GM12873 (cell line): ENCODE measurements around the gene LAGE3.

Source experiments
- TF ChIP-seq, protein P1 (sequence below): IDR thresholded peaks from 2 replicates; pipeline ENCODE4 v1.5.1; 2012; ENCODE audit warnings: low read depth, mild to moderate bottlenecking, moderate library complexity, low read length, control low read depth; ENCODE audit not compliant: insufficient read depth; ENCODE audit errors: missing control alignments

Gene LAGE3

DNA sequence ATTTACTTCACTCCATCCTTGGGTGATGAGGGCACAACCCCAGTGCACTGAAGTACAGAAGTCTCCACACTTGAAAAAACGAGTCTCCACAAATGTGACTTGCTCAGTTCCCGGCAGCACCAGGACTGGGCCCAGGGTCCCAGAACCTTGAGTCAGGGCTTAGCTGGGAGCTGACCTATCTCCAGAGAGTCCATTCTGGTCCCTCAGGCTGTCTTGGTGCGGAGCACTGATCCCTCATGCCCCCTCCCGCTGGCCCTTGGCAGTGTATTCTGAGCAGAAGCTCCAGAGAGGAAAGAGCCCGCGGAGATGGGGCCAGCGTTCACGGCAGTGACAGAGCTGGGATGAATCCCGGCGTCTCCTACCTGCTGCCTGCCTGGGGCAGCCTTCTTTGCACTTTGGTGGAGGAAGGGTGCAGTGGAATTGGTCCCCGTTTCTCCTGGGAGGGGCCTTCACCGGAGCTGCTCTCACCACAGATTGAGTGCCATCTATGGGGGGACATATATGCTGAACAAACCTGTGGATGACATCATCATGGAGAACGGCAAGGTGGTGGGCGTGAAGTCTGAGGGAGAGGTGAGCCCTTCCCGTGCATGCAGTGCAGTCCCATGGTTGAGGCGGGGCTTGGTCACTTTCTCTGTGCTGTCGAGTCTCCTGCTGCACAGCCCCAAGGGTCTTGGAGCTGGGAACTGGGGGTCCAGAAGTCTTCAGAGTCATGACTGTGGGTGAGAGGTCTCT lies 38.3 kb downstream of the LAGE3 start:
- TF ChIP-seq, protein P1, sequence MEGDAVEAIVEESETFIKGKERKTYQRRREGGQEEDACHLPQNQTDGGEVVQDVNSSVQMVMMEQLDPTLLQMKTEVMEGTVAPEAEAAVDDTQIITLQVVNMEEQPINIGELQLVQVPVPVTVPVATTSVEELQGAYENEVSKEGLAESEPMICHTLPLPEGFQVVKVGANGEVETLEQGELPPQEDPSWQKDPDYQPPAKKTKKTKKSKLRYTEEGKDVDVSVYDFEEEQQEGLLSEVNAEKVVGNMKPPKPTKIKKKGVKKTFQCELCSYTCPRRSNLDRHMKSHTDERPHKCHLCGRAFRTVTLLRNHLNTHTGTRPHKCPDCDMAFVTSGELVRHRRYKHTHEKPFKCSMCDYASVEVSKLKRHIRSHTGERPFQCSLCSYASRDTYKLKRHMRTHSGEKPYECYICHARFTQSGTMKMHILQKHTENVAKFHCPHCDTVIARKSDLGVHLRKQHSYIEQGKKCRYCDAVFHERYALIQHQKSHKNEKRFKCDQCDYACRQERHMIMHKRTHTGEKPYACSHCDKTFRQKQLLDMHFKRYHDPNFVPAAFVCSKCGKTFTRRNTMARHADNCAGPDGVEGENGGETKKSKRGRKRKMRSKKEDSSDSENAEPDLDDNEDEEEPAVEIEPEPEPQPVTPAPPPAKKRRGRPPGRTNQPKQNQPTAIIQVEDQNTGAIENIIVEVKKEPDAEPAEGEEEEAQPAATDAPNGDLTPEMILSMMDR: no peak

DNA sequence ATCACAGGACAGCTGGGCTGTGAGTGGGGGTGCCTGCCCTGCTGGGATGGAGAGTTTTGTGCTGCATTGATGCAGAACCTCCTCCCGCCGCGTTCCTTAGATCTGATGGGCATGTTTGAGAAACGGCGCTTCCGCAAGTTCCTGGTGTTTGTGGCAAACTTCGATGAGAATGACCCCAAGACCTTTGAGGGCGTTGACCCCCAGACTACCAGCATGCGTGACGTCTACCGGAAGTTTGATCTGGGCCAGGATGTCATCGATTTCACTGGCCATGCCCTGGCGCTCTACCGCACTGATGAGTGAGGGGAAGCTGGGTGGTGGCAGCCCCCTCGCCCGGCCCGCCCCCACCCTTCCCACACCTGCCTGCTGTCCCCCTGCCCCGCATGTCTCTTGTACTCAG lies 39.2 kb downstream of the LAGE3 start:
- TF ChIP-seq, protein P1: no peak

DNA sequence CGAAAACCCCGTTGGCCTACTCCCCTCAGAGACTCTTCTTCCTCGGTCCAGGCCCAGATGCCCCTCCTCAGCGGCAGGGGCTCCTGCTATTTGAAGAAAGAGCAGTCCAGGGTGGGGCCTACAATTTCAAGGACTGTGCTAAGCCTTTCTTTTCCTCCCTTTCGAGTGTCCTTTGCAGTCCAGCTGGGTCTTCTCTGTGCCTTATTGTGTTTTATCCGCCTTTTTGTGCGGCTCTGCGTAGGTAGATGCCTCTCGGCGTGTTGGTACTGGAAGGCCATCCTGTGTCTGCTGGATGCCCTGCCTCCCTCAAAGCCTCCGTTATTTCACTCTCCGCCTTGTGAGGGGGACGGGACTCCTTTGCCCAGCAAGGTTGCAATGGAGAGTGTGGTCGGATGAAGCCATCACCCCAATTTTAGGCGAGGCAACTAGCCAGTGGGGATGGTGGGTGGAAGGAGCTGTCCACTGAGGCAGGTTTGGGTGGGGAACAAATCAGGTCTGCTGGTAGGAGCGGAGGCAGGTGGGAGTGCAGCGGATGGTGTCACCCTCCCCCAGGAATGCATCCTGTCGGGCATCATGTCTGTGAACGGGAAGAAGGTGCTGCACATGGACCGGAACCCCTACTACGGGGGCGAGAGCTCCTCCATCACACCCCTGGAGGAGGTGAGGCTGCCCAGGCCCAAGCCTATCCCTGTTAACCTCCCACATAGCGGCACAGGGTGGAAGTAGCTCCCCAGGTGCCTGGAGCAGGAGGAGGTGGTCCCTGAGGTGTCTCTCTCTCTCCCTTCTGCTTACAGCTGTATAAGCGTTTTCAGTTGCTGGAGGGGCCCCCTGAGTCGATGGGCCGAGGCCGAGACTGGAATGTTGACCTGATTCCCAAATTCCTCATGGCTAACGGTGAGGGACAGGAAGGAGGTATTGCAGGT lies 40.8 kb downstream of the LAGE3 start:
- TF ChIP-seq, protein P1: no peak

DNA sequence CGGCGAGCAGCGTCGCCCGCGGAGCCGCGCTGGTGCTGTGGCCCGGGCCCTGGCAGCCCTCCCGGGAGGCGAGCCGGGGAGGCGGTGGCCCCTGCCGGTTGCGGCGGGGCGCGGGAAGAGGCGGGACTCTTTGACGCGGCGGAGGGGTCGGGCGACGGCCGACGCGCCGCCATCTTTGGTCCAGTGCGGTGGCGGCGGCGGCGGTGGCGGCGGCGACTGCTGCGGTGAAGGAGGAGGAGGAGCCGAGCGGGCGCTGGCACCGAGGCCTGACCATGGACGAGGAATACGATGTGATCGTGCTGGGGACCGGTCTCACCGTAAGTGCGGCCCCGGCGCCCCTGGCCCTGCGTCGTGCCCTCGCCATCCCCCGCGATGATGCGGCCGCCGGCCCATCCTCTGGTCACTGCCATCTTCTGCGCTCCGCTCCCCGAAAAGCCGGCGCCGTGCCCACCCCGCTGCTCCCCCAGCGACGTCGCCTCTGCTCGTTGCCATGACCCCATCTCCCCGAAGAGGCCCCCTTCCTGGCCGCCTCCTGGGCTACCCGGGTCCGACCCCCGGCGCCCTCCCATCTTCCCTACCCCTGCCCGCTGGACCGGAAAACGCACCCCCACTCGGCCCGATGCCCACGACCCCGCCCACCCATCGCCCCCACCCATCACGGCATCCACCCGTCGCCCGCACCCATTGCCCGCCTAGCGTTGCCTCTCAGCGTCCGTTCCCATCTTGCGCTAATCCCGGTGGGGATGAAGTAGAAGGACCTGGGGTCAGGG lies 41.9 kb downstream of the LAGE3 start, which contains the start of gene GDI1:
Gene GDI1, plus strand, starts transcription at position 172 of the 770 bp plus-strand sequence. Its CDS starts 101 bp downstream, at position 273.
- TF ChIP-seq, protein P1: no peak

DNA sequence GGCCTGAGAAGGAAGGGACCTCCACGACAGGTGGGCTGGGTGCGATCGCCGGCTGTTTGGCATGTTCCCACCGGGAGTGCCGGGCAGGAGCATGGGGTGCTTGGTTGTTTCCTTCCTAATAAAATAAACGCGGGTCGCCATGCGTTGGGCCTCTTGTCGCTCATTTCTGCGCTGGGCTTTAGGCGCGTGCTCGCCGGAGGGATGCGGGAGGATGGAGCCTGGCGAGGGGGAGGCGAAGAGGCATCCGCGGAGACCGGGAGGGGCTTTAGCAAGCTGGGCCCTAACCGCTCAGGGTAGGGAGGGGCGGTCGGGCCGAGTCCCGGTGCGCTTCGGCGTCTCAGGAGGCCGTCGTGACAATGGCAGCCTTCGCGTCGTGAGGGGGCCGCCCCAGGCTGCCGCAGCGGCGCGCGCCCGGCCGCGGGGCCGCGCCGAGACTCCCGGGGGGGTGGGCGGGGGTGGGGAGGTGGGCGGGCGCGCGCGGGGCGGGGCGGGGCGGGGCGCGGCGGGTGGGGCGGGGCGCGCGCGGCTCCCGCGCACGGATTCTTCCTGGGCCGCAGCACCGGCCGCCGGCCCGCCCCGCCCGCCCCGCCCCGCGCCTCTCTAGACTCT lies 42.6 kb downstream of the LAGE3 start:
- TF ChIP-seq, protein P1: no peak

DNA sequence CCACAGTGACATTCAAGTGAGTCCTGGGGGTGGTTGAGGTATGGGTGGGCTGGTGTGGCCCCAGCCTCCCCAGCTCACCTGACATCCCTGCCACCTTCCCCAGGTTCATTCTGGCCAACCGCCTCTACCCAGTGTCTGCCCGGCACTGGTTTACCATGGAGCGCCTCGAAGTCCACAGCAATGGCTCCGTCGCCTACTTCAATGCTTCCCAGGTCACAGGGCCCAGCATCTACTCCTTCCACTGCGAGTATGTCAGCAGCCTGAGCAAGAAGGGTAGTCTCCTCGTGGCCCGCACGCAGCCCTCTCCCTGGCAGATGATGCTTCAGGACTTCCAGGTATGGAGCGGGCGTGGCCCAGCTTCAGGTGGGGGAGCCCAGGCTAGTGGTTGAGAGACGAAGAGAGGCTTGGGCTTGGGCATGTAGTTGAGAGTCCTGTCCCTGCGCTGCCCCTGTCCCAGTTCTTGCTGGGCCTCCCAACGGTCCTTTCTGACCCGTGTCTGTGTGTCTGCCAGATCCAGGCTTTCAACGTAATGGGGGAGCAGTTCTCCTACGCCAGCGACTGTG lies 43.8 kb downstream of the LAGE3 start:
- TF ChIP-seq, protein P1: no peak
